ENCODE results near the gene SYDE1.

GRCh38 chr19:15087182-15087581 is 20.0 kb upstream of the SYDE1 start:
- TF ChIP-seq TAF1 (IDR thresholded peaks at IDR 0.05; ENCODE audit: low read depth, low read length) (no peak), POLR2A (IDR thresholded peaks at IDR 0.05; ENCODE audit: low read depth, low read length) (no peak), POLR2AphosphoS5 (IDR thresholded peaks at IDR 0.05; ENCODE audit: low read depth, low read length) (no peak), SPI1 (IDR thresholded peaks at IDR 0.05; ENCODE audit: low read depth, low read length) (no peak), PAX5 (IDR thresholded peaks at IDR 0.05; ENCODE audit: insufficient read depth, low read length, severe bottlenecking) (no peak)

All from GM12891 (cell line).